A549 (cell line): ENCODE data around the gene CARTPT. TPM values are rescaled to one million over a fixed set of nuclear protein-coding genes. Genes with fewer than 3 reads are reported as not detected.
A peak's percentile ranks its signal among the peaks of the same experiment; 100 is the strongest.

ENCODE experiments used
- ATAC-seq, 2 experiments: fragments of 200-7000 bp in 1 of 2; fragments of >200 bp in 1 of 2; cut with Nextera tagmentation in 1 of 2; cut with Tn5 transposase in 1 of 2; 3 replicates each; pipeline versions ENCODE4 v1.8.0 to v1.9.1; 2018 to 2020; ENCODE audit warnings: mild to moderate bottlenecking in 1 of 2, moderate library complexity in 1 of 2
- CTCF ChIA-PET: fragments of 300-600 bp; sonication (Branson Sonifier 250); formaldehyde crosslinking; extraction: SDS; loops from one replicate; lab custom pipeline; 2021; ENCODE audit warnings: antibody characterized with exemption, inconsistent platforms; lab: Yijun Ruan, JAX
- POLR2A ChIA-PET: fragments of 350-600 bp; formaldehyde crosslinking; extraction: SDS; loops from one replicate; lab custom pipeline; 2021; ENCODE audit warnings: antibody characterized with exemption, inconsistent platforms; lab: Yijun Ruan, JAX
- DNase-seq, 2 experiments: peaks; one replicate each; pipeline versions ENCODE4 v3.0.0 to v3.0.0-alpha.2; 2011 to 2016; ENCODE audit warnings: low read depth in 1 of 2, low spot score in 1 of 2
- FAIRE-seq: peaks from 2 replicates; lab custom pipeline; 2011; peaks lifted over from hg19 to GRCh38; lab: Jason Lieb, UNC
- H3K27ac ChIP-seq, 2 experiments: fragments of >200 bp; sonication (Bioruptor Twin); formaldehyde crosslinking; 3 replicates each; pipeline ENCODE4 v1.5.1; 2016 to 2017
- H3K4me1 ChIP-seq: fragments of >200 bp; sonication (Bioruptor Twin); formaldehyde crosslinking; 3 replicates; pipeline ENCODE4 v1.6.1; 2016
- H3K4me2 ChIP-seq: fragments of >200 bp; sonication (Bioruptor Twin); formaldehyde crosslinking; 3 replicates; pipeline ENCODE4 v1.6.1; 2016
- H3K4me3 ChIP-seq: fragments of >200 bp; sonication (Bioruptor Twin); formaldehyde crosslinking; 3 replicates; pipeline ENCODE4 v1.5.1; 2016
- H3K9me3 ChIP-seq: fragments of >200 bp; sonication (Bioruptor Twin); formaldehyde crosslinking; 3 replicates; pipeline ENCODE4 v1.6.1; 2016
- ATOH8 ChIP-seq: fragments of 250-450 bp; sonication (Bioruptor Pico); IDR thresholded peaks from 2 replicates; pipeline ENCODE4 v1.5.0; 2020; ENCODE audit warnings: low read depth, mild to moderate bottlenecking, moderate library complexity
- BHLHE40 ChIP-seq: IDR thresholded peaks from 2 replicates; pipeline ENCODE4 v1.6.1; 2012; ENCODE audit warnings: low read depth, low read length, inconsistent platforms
- CBX2 ChIP-seq: fragments of 200-600 bp; sonication (generic); IDR thresholded peaks from 2 replicates; pipeline ENCODE4 v1.6.1; 2016; ENCODE audit warnings: low read depth, mild to moderate bottlenecking, borderline replicate concordance
- CEBPB ChIP-seq, 2 experiments: fragments of >200 bp in 1 of 2; sonication (Bioruptor Twin) in 1 of 2; formaldehyde crosslinking in 1 of 2; IDR thresholded peaks; 2 replicates each; pipeline ENCODE4 v1.6.1; 2012 to 2016
- CHD4 ChIP-seq: fragments of 200-600 bp; sonication (generic); IDR thresholded peaks from 2 replicates; pipeline ENCODE4 v1.6.1; 2016; ENCODE audit warnings: antibody characterized with exemption, mild to moderate bottlenecking, borderline replicate concordance
- EP300 ChIP-seq, 2 experiments: fragments of >200 bp; sonication (Bioruptor Twin); formaldehyde crosslinking; IDR thresholded peaks; 2 replicates in 1 of 2; 3 replicates in 1 of 2; pipeline ENCODE4 v1.6.1; 2016 to 2017
- ESRRA ChIP-seq: fragments of 150-350 bp; IDR thresholded peaks from 2 replicates; pipeline ENCODE4 v1.6.1; 2014; ENCODE audit warnings: mild to moderate bottlenecking, low read length, borderline replicate concordance
- FOSB ChIP-seq: fragments of 250-450 bp; sonication (Bioruptor Pico); IDR thresholded peaks from 2 replicates; pipeline ENCODE4 v1.5.0; 2020; ENCODE audit warnings: mild to moderate bottlenecking, moderate library complexity
- FOSL2 ChIP-seq, 2 experiments: fragments of 450-650 bp in 1 of 2; fragments of >200 bp in 1 of 2; sonication (Bioruptor Twin) in 1 of 2; formaldehyde crosslinking; IDR thresholded peaks; 2 replicates each; pipeline versions ENCODE4 v1.5.0 to v1.6.1; 2016 to 2020; ENCODE audit warnings: mild to moderate bottlenecking in 1 of 2, moderate library complexity in 1 of 2
- HOXB5 ChIP-seq: fragments of 250-450 bp; sonication (Bioruptor Pico); IDR thresholded peaks from 2 replicates; pipeline ENCODE4 v1.5.0; 2020; ENCODE audit warnings: mild to moderate bottlenecking, moderate library complexity
- JUNB ChIP-seq: fragments of >200 bp; sonication (Bioruptor Twin); formaldehyde crosslinking; IDR thresholded peaks from 2 replicates; pipeline ENCODE4 v1.6.1; 2016
- KDM5A ChIP-seq: fragments of 200-600 bp; sonication (generic); IDR thresholded peaks from 2 replicates; pipeline ENCODE4 v1.6.1; 2016; ENCODE audit warnings: antibody characterized with exemption, mild to moderate bottlenecking
- MAX ChIP-seq: IDR thresholded peaks from 2 replicates; pipeline ENCODE4 v1.6.1; 2012
- MAZ ChIP-seq: fragments of 150-350 bp; IDR thresholded peaks from 2 replicates; pipeline ENCODE4 v1.6.1; 2014; ENCODE audit warnings: antibody characterized with exemption, low read depth, low read length, borderline replicate concordance
- PHF8 ChIP-seq: fragments of 200-600 bp; sonication (generic); IDR thresholded peaks from 2 replicates; pipeline ENCODE4 v1.6.1; 2016; ENCODE audit warnings: low read depth, mild to moderate bottlenecking, antibody characterized with exemption, moderate library complexity, borderline replicate concordance
- RAD21 ChIP-seq, 2 experiments: fragments of >200 bp in 1 of 2; sonication (Bioruptor Twin) in 1 of 2; formaldehyde crosslinking in 1 of 2; IDR thresholded peaks in 1 of 2; conservative IDR thresholded peaks in 1 of 2; 2 replicates in 1 of 2; 3 replicates in 1 of 2; pipeline ENCODE4 v1.6.1; 2012 to 2018; ENCODE audit warnings: inconsistent platforms in 1 of 2
- RCOR1 ChIP-seq: fragments of 150-350 bp; IDR thresholded peaks from 2 replicates; pipeline ENCODE4 v1.6.1; 2014; ENCODE audit warnings: antibody characterized with exemption, low read length, low read depth
- RFX5 ChIP-seq: fragments of 450-650 bp; IDR thresholded peaks from 2 replicates; pipeline ENCODE4 v1.7.1; 2014; ENCODE audit warnings: antibody characterized with exemption, mild to moderate bottlenecking, moderate library complexity
- TP53 ChIP-seq: fragments of 250-450 bp; sonication (Bioruptor Pico); IDR thresholded peaks from 2 replicates; pipeline ENCODE4 v1.5.0; 2021; ENCODE audit warnings: mild to moderate bottlenecking, moderate library complexity
- WGBS: methylation state at CpG from one replicate; pipeline ENCODE4 v1.1.6; 2017; ENCODE audit errors: missing lambda C conversion rate; 5-methylcytosine and 5-hydroxymethylcytosine counted together
- polyA plus RNA-seq, 4 experiments: library from polyadenylated mRNA; depleted of rRNA in 3 of 4; stranded (reverse); fragments of >200 nt; fragmentation: RNase III in 1 of 4; extraction: RNeasy Plus Mini Kit Qiagen cat#74134 plus additional on column Dnase treatment in 1 of 4; gene quantifications; 2 replicates in 3 of 4; 3 replicates in 1 of 4; pipeline ENCODE4 v1.2.3, GENCODE V29; 2011 to 2017
- TF ChIP-seq, protein P1 (sequence below): fragments of >200 bp; sonication (Bioruptor Twin); formaldehyde crosslinking; IDR thresholded peaks from 3 replicates; pipeline ENCODE4 v1.5.1; 2016

The CARTPT gene
- polyA plus RNA-seq, 2 of the 4 experiments (the other 2 are of a cell fraction), result not detected

DNA sequence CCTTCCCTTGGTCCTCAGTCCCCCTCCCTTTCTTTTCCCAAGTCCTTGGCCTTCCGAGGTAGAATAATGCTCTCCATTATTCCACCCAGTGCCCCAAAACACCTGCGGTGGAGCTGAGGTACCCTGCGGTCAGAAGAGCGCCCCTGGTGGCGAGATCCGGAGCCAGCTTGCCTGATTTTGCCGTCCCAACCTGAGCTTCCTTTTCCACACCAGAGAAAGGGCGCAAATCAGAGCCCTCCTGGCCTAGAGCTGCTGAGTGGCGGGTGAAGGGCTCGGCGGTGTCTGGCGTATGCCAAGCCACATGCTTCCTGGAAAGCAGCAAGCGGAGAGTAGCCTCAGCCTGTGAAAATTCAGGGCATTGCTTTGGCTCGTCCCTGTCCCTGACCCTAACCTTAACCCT lies 21.1 kb upstream of the CARTPT start:
- POLR2A ChIA-PET, result no interaction called here
- Histone ChIP-seq H3K4me3 (no peak overlapping the region), H3K27ac (no peak overlapping the region), H3K4me1 (peaks cover 19% of the 10 kb centered on the region; the same call in 2 of the 3 replicates)
- DNase-seq, result peak in 1 of 2 experiments; percentile 27
- 58% methylated on average over 14 of the region's 14 CpGs for WGBS
- TF ChIP-seq PHF8, result no peak
- TF ChIP-seq, protein P1, sequence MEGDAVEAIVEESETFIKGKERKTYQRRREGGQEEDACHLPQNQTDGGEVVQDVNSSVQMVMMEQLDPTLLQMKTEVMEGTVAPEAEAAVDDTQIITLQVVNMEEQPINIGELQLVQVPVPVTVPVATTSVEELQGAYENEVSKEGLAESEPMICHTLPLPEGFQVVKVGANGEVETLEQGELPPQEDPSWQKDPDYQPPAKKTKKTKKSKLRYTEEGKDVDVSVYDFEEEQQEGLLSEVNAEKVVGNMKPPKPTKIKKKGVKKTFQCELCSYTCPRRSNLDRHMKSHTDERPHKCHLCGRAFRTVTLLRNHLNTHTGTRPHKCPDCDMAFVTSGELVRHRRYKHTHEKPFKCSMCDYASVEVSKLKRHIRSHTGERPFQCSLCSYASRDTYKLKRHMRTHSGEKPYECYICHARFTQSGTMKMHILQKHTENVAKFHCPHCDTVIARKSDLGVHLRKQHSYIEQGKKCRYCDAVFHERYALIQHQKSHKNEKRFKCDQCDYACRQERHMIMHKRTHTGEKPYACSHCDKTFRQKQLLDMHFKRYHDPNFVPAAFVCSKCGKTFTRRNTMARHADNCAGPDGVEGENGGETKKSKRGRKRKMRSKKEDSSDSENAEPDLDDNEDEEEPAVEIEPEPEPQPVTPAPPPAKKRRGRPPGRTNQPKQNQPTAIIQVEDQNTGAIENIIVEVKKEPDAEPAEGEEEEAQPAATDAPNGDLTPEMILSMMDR, result peak; percentile 43; the same call in 2 of the 3 replicates
- 0 out of 5 replicates have a peak, but pooled peaks of 1 of the 2 experiments have one; percentile 17 for TF ChIP-seq RAD21 (conservative IDR thresholded peaks at IDR 0.05 in 1 of 2, IDR thresholded peaks at IDR 0.05 in 1 of 2)
- TF ChIP-seq, all 56 proteins: peak for 2
- no peak for FAIRE-seq
- peak in 1 of 2 experiments; percentile 69; a peak in 3 of 6 replicates for ATAC-seq
- Histone ChIP-seq H3K9me3 (no peaks in the 10 kb centered on the region), H3K4me2 (no peak overlapping the region)
- CTCF ChIA-PET, result interaction anchor here (0.9 to 2.0 kb wide), 9 partner anchors 8 to 110 kb away, joined by 3 to 8 read pairs (median 3); partner anchors contain the start of gene MCCC2

DNA sequence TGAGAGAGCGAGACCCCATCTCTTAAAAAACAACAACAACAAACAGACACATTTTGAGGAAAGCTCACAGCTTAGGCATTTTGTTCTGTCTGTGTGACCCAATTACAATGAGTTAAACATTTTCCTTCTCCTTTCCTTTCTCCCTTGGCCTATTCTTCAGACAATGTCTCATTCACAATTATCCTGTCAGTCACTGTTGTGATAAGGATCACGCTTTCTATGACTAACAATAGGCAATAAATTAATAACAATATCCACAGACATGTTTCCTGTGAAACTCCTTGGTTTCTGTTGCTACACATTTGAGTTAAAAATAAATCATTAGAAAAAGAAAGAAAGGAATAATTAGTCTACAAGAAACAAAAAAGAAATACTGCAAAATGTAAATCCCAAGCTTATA lies 19.8 kb upstream of the CARTPT start:
- Histone ChIP-seq H3K4me1 (peaks cover 13% of the 10 kb centered on the region; the same call in 2 of the 3 replicates), H3K4me2 (no peak overlapping the region), H3K27ac (no peak overlapping the region), H3K4me3 (no peak overlapping the region), H3K9me3 (no peaks in the 10 kb centered on the region)
- 69% methylated on average over 2 of the region's 2 CpGs for WGBS
- POLR2A ChIA-PET, result no interaction called here
- CTCF ChIA-PET, result interaction anchor here (0.7 to 2.0 kb wide), 2 partner anchors 10 to 445 kb away, joined by 3 to 8 read pairs; no protein-coding TSS in a partner anchor
- DNase-seq, result no peak
- ATAC-seq, result no peak
- TF ChIP-seq EP300 (IDR thresholded peaks at IDR 0.05), result no peak
- TF ChIP-seq ESRRA, result no peak
- TF ChIP-seq CEBPB (IDR thresholded peaks at IDR 0.05), result no peak
- no peak for TF ChIP-seq ATOH8
- TF ChIP-seq MAX, result no peak
- TF ChIP-seq CBX2, result no peak
- TF ChIP-seq TP53 (CRISPR knock-in tag), result no peak
- no peak for TF ChIP-seq RCOR1
- TF ChIP-seq CHD4, result no peak
- TF ChIP-seq FOSB, result no peak
- no peak for TF ChIP-seq MAZ
- TF ChIP-seq RFX5, result no peak
- FAIRE-seq, result no peak

GRCh38 chr5:71699751-71700150 lies 19.3 kb upstream of the CARTPT start:
- CTCF ChIA-PET, result no interaction called here

DNA sequence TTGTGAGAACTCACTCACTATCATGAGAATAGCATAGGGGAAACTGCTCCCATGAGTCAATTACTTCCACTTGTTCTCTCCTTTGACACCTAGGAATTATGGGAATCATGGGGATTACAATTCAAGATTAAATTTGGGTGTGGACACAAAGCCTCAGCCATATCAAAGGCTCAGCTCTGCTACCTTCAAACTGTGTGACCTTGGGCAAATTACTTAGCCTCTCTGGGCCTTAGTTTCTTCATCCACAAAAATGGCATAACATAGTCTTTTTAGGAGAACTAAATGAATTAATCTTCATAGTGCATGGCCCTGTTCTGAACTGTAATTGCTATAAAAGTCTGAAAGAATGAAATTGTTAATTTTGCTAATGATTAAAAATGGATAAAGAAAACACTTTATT lies 18.3 kb upstream of the CARTPT start:
- ATAC-seq, result no peak
- H3K4me1 ChIP-seq, result no peaks in the 10 kb centered on the region
- no peak for FAIRE-seq
- ChIA-PET CTCF (interaction anchor here (0.5 kb wide), 1 partner anchor 113 kb away, joined by 3 read pairs; no protein-coding TSS in a partner anchor), POLR2A (no interaction called here)
- no peak overlapping the region for H3K27ac ChIP-seq
- H3K4me3 ChIP-seq, result no peak overlapping the region
- DNase-seq, result no peak
- no peak for TF ChIP-seq KDM5A
- no peaks in the 10 kb centered on the region for H3K9me3 ChIP-seq
- H3K4me2 ChIP-seq, result no peak overlapping the region

More at GRCh38 chr5:71699751-71700150, 19.3 kb upstream of the CARTPT start:
- Histone ChIP-seq H3K4me3 (no peak overlapping the region), H3K4me2 (no peak overlapping the region), H3K4me1 (peaks cover 8% of the 10 kb centered on the region; the same call in 2 of the 3 replicates)
- TF ChIP-seq HOXB5, result no peak
- no peak for TF ChIP-seq MAZ
- TF ChIP-seq BHLHE40, result no peak
- TF ChIP-seq JUNB, result no peak
- no peak for TF ChIP-seq FOSL2 (IDR thresholded peaks at IDR 0.05)
- no peak for TF ChIP-seq FOSL2 (CRISPR knock-in tag; IDR thresholded peaks at IDR 0.05)
- TF ChIP-seq, all 56 proteins: peak for 0
- H3K9me3 ChIP-seq, result no peaks in the 10 kb centered on the region
- POLR2A ChIA-PET, result no interaction called here
- WGBS, result 80% methylated on average over 2 of the region's 2 CpGs
- ATAC-seq, result no peak
- DNase-seq, result no peak
- FAIRE-seq, result no peak
- no peak overlapping the region for H3K27ac ChIP-seq
